IMR-90 (cell line): ENCODE data around the gene CD276. TPM values are rescaled to one million over a fixed set of nuclear protein-coding genes. Genes with fewer than 3 reads are reported as not detected.

Experiments used
- ATAC-seq: fragments of 200-7000 bp; cut with Tn5 transposase; 2 replicates; pipeline ENCODE4 v1.9.1; 2020; ENCODE audit warnings: low read depth, mild to moderate bottlenecking, moderate library complexity
- BruUV-seq: library from RNA; stranded (reverse); fragments of 400-500 nt; replicated peaks from 2 replicates; lab custom pipeline; 2021; lab: Mats Ljungman, UMichigan
- CTCF ChIA-PET: fragments of 300-600 bp; formaldehyde crosslinking; extraction: SDS; loops from one replicate; lab custom pipeline; 2021; ENCODE audit warnings: antibody characterized with exemption; lab: Yijun Ruan, JAX
- POLR2A ChIA-PET: fragments of 300-600 bp; sonication (Branson Sonifier 250); formaldehyde crosslinking; loops from one replicate; lab custom pipeline; 2022; ENCODE audit warnings: antibody characterized with exemption; ENCODE audit not compliant: unreplicated experiment; lab: Charles Lee
- DNase-seq: peaks from one replicate; pipeline ENCODE4 v3.0.0; 2013
- H2AFZ ChIP-seq: replicated peaks from 2 replicates; pipeline ENCODE3; 2013; ENCODE audit warnings: low read length, mild to moderate bottlenecking; ENCODE audit not compliant: poor library complexity
- H2AK5ac ChIP-seq: 2 replicates; pipeline ENCODE4 v1.6.1; 2013; ENCODE audit warnings: low read depth, low read length, inconsistent platforms
- H2AK9ac ChIP-seq: replicated peaks from 2 replicates; pipeline ENCODE3; 2013; ENCODE audit warnings: mild to moderate bottlenecking, low read depth, low read length, moderate library complexity; ENCODE audit not compliant: poor library complexity
- H2BK120ac ChIP-seq: 2 replicates; pipeline ENCODE4 v1.6.1; 2013; ENCODE audit warnings: low read depth, low read length, inconsistent platforms
- H2BK15ac ChIP-seq: 3 replicates; pipeline ENCODE4 v1.6.1; 2013; ENCODE audit warnings: low read depth, low read length, inconsistent platforms
- H2BK20ac ChIP-seq: 2 replicates; pipeline ENCODE4 v1.6.1; 2013; ENCODE audit warnings: low read depth, mild to moderate bottlenecking, inconsistent platforms, low read length, moderate library complexity
- H2BK5ac ChIP-seq: 2 replicates; pipeline ENCODE4 v1.6.1; 2013; ENCODE audit warnings: mild to moderate bottlenecking, low read depth, low read length, inconsistent platforms; ENCODE audit not compliant: poor library complexity, severe bottlenecking
- H3K14ac ChIP-seq: replicated peaks from 2 replicates; pipeline ENCODE4 v1.6.1; 2013; ENCODE audit warnings: low read depth, low read length, inconsistent platforms
- H3K18ac ChIP-seq: 2 replicates; pipeline ENCODE4 v1.6.1; 2013; ENCODE audit warnings: low read depth, low read length, control low read depth
- H3K23ac ChIP-seq: 2 replicates; pipeline ENCODE4 v1.6.1; 2013; ENCODE audit warnings: low read depth, low read length, inconsistent platforms
- H3K27ac ChIP-seq: 2 replicates; pipeline ENCODE4 v1.5.1; 2013; ENCODE audit warnings: mild to moderate bottlenecking, control low read depth, low read length; ENCODE audit not compliant: insufficient read depth
- H3K27me3 ChIP-seq: 2 replicates; pipeline ENCODE4 v1.6.1; 2013; ENCODE audit warnings: low read length; ENCODE audit not compliant: control insufficient read depth, insufficient read depth
- H3K36me3 ChIP-seq: 2 replicates; pipeline ENCODE4 v1.6.1; 2013; ENCODE audit warnings: low read length, mixed read lengths; ENCODE audit not compliant: control insufficient read depth, insufficient read depth
- H3K4ac ChIP-seq: 2 replicates; pipeline ENCODE4 v1.6.1; 2013; ENCODE audit warnings: low read depth, low read length, inconsistent platforms
- H3K4me1 ChIP-seq: 2 replicates; pipeline ENCODE4 v1.6.1; 2013; ENCODE audit warnings: low read length, mixed read lengths; ENCODE audit not compliant: control insufficient read depth, insufficient read depth
- H3K4me2 ChIP-seq: 2 replicates; pipeline ENCODE4 v1.6.1; 2013; ENCODE audit warnings: low read depth, mild to moderate bottlenecking, control low read depth, low read length, moderate library complexity
- H3K4me3 ChIP-seq: 2 replicates; pipeline ENCODE4 v1.5.1; 2013; ENCODE audit warnings: low read depth, mild to moderate bottlenecking, control low read depth, low read length, moderate library complexity; ENCODE audit not compliant: insufficient read depth
- H3K56ac ChIP-seq: 2 replicates; pipeline ENCODE4 v1.6.1; 2013; ENCODE audit warnings: low read length, inconsistent platforms; ENCODE audit not compliant: insufficient read depth; ENCODE audit errors: extremely low read depth
- H3K79me1 ChIP-seq, 2 experiments: 2 replicates each; pipeline ENCODE4 v1.6.1; 2013; ENCODE audit warnings: low read length in 2 of 2, inconsistent platforms in 1 of 2, low read depth in 1 of 2
- H3K9ac ChIP-seq: 2 replicates; pipeline ENCODE4 v1.6.1; 2013; ENCODE audit warnings: low read depth, low read length, control low read depth
- H3K9me1 ChIP-seq: 2 replicates; pipeline ENCODE4 v1.6.1; 2013; ENCODE audit warnings: low read length, inconsistent platforms; ENCODE audit not compliant: insufficient read depth
- H3K9me3 ChIP-seq: 2 replicates; pipeline ENCODE4 v1.6.1; 2013; ENCODE audit warnings: low read length; ENCODE audit not compliant: control insufficient read depth, insufficient read depth
- H4K20me1 ChIP-seq: 2 replicates; pipeline ENCODE4 v1.6.1; 2013; ENCODE audit warnings: low read length, inconsistent platforms; ENCODE audit not compliant: insufficient read depth
- H4K5ac ChIP-seq: 2 replicates; pipeline ENCODE4 v1.6.1; 2013; ENCODE audit warnings: mild to moderate bottlenecking, low read depth, low read length, control low read depth
- H4K8ac ChIP-seq, 2 experiments: 2 replicates each; pipeline ENCODE4 v1.6.1; 2013; ENCODE audit warnings: low read depth in 2 of 2, low read length in 2 of 2, control low read depth in 1 of 2, inconsistent platforms in 1 of 2
- H4K91ac ChIP-seq: 2 replicates; pipeline ENCODE4 v1.6.1; 2013; ENCODE audit warnings: low read depth, low read length, inconsistent platforms; ENCODE audit not compliant: insufficient read depth
- BHLHE40 ChIP-seq: fragments of 150-350 bp; IDR thresholded peaks from 2 replicates; pipeline ENCODE4 v1.6.1; 2016; ENCODE audit warnings: mild to moderate bottlenecking, low read depth, low read length
- CEBPB ChIP-seq: IDR thresholded peaks from 2 replicates; pipeline ENCODE4 v1.6.1; 2012; ENCODE audit warnings: low read depth, low read length, improper control_type of control experiment
- CHD1 ChIP-seq: IDR thresholded peaks from 2 replicates; pipeline ENCODE4 v1.6.1; 2012; ENCODE audit warnings: low read depth, low read length, improper control_type of control experiment
- CTCF ChIP-seq: conservative IDR thresholded peaks from 2 replicates; pipeline ENCODE4 v1.5.1; 2012; ENCODE audit warnings: mild to moderate bottlenecking, low read depth, low read length, improper control_type of control experiment
- ELK1 ChIP-seq: fragments of 150-350 bp; IDR thresholded peaks from 2 replicates; pipeline ENCODE4 v1.6.1; 2016; ENCODE audit warnings: low read depth, mild to moderate bottlenecking, low read length, moderate library complexity, borderline replicate concordance
- FOS ChIP-seq: fragments of 150-350 bp; IDR thresholded peaks from 2 replicates; pipeline ENCODE4 v1.6.1; 2016; ENCODE audit warnings: low read depth, low read length
- MAFK ChIP-seq: IDR thresholded peaks from 2 replicates; pipeline ENCODE4 v1.6.1; 2012; ENCODE audit warnings: low read depth, low read length, improper control_type of control experiment
- MAZ ChIP-seq: IDR thresholded peaks from 2 replicates; pipeline ENCODE4 v1.6.1; 2012; ENCODE audit warnings: low read depth, mild to moderate bottlenecking, low read length, improper control_type of control experiment, moderate library complexity, borderline replicate concordance
- MXI1 ChIP-seq: IDR thresholded peaks from 2 replicates; pipeline ENCODE4 v1.6.1; 2012; ENCODE audit warnings: low read depth, mild to moderate bottlenecking, low read length, moderate library complexity, borderline replicate concordance
- NFE2L2 ChIP-seq: fragments of 150-350 bp; IDR thresholded peaks from 2 replicates; pipeline ENCODE4 v1.6.1; 2016; ENCODE audit warnings: low read depth, mild to moderate bottlenecking, low read length
- POLR2A ChIP-seq: IDR thresholded peaks from 2 replicates; pipeline ENCODE4 v1.6.1; 2012; ENCODE audit warnings: mild to moderate bottlenecking, low read depth, low read length
- RAD21 ChIP-seq: IDR thresholded peaks from 2 replicates; pipeline ENCODE4 v1.6.1; 2012; ENCODE audit warnings: low read length, improper control_type of control experiment
- RCOR1 ChIP-seq: IDR thresholded peaks from 2 replicates; pipeline ENCODE4 v1.6.1; 2012; ENCODE audit warnings: mild to moderate bottlenecking, low read length, improper control_type of control experiment; ENCODE audit not compliant: insufficient replicate concordance
- RFX5 ChIP-seq: IDR thresholded peaks from 2 replicates; pipeline ENCODE4 v1.8.0; 2012; ENCODE audit warnings: low read depth, mild to moderate bottlenecking, low read length, moderate library complexity
- SMC3 ChIP-seq: fragments of 150-350 bp; IDR thresholded peaks from 2 replicates; pipeline ENCODE4 v1.6.1; 2016; ENCODE audit warnings: low read depth, mild to moderate bottlenecking, antibody characterized with exemption, low read length, moderate library complexity
- USF2 ChIP-seq: fragments of 150-350 bp; IDR thresholded peaks from 2 replicates; pipeline ENCODE4 v1.6.1; 2017; ENCODE audit warnings: mild to moderate bottlenecking, antibody characterized with exemption, low read length, low read depth
- WGBS, 2 experiments: methylation state at CpG; one replicate each; pipeline versions ENCODE4 v1.1.5 to v1.1.7; 2013; ENCODE audit warnings: missing lambda C conversion rate in 2 of 2; ENCODE audit not compliant: insufficient read length in 1 of 2; ENCODE audit errors: extremely low coverage in 2 of 2; 5-methylcytosine and 5-hydroxymethylcytosine counted together
- dilution Hi-C: fragments of 300-500 bp; cut with HindIII; formaldehyde crosslinking; loops from one replicate; pipeline ENCODE4 v1.14.3; 2018; ENCODE audit warnings: low sequenced_read_pairs; ENCODE audit not compliant: unreplicated experiment
- in situ Hi-C: fragments of 300-500 bp; cut with MboI; formaldehyde crosslinking; loops from 3 replicates; pipeline ENCODE4 v1.14.3; 2019; ENCODE audit warnings: low sequenced_read_pairs, inconsistent platforms, mixed read lengths
- intact Hi-C: fragments of 100-400 bp; cut with micrococcal nuclease; formaldehyde crosslinking; loops from 2 replicates; pipeline ENCODE4 v1.10.0; 2022
- polyA plus RNA-seq, 3 experiments: library from polyadenylated mRNA; depleted of rRNA; stranded (reverse); fragments of >200 nt; gene quantifications; 2 replicates each; pipeline ENCODE4 v1.2.3, GENCODE V29; 2012; ENCODE audit warnings: low replicate concordance in 1 of 3
- total RNA-seq: library from RNA; depleted of rRNA; stranded (reverse); fragments of >200 nt; gene quantifications from 2 replicates; pipeline ENCODE4 v1.2.3, GENCODE V29; 2012

The CD276 gene
- total and polyA plus RNA-seq, 2 of the 4 experiments (the other 2 are of a cell fraction) = 30.8 to 149 TPM

GRCh38 chr15:73655724-73656123 is 28.5 kb upstream of the CD276 start:
- Histone ChIP-seq H2BK120ac (no peak overlapping the region), H3K14ac (no peak overlapping the region), H3K27me3 (peaks cover 13% of the 10 kb centered on the region), H2AK5ac (no peak overlapping the region), H3K9me3 (no peaks in the 10 kb centered on the region), H3K9ac (no peak overlapping the region), H3K18ac (no peak overlapping the region), H3K23ac (no peak overlapping the region), H2BK20ac (no peak overlapping the region), H3K4ac (no peak overlapping the region), H3K4me2 (no peak overlapping the region), H2AFZ (no peak overlapping the region), H3K4me3 (no peak overlapping the region), H3K27ac (no peak overlapping the region), H3K36me3 (no peaks in the 10 kb centered on the region), H2AK9ac (no peak overlapping the region), H3K79me1 (no peaks in the 10 kb centered on the region), H4K8ac (no peak overlapping the region), H4K91ac (no peak overlapping the region), H3K4me1 (no peaks in the 10 kb centered on the region), H4K5ac (no peak overlapping the region), H3K56ac (no peak overlapping the region), H2BK5ac (no peak overlapping the region), H3K9me1 (no peaks in the 10 kb centered on the region), H4K20me1 (no peaks in the 10 kb centered on the region), H2BK15ac (no peak overlapping the region)
- DNase-seq = no peak
- WGBS, 2 experiments = no CpG with 5 or more reads among the region's 2 CpGs
- ATAC-seq = no peak
- CTCF ChIA-PET = no interaction called here
- TF ChIP-seq MAZ (no peak), USF2 (no peak), RFX5 (no peak), RAD21 (no peak), ELK1 (no peak), SMC3 (no peak), CHD1 (no peak), NFE2L2 (no peak), MXI1 (no peak), BHLHE40 (no peak), POLR2A (no peak), CTCF (no peak), RCOR1 (no peak), MAFK (no peak), FOS (no peak), CEBPB (no peak)
- POLR2A ChIA-PET = no interaction called here
- dilution Hi-C loops = no loop called here
- BruUV-seq = no TSS peak
- intact Hi-C loops = no loop called here
- in situ Hi-C loops = no loop called here
